ENCODE data around the gene VAT1L.

DNA sequence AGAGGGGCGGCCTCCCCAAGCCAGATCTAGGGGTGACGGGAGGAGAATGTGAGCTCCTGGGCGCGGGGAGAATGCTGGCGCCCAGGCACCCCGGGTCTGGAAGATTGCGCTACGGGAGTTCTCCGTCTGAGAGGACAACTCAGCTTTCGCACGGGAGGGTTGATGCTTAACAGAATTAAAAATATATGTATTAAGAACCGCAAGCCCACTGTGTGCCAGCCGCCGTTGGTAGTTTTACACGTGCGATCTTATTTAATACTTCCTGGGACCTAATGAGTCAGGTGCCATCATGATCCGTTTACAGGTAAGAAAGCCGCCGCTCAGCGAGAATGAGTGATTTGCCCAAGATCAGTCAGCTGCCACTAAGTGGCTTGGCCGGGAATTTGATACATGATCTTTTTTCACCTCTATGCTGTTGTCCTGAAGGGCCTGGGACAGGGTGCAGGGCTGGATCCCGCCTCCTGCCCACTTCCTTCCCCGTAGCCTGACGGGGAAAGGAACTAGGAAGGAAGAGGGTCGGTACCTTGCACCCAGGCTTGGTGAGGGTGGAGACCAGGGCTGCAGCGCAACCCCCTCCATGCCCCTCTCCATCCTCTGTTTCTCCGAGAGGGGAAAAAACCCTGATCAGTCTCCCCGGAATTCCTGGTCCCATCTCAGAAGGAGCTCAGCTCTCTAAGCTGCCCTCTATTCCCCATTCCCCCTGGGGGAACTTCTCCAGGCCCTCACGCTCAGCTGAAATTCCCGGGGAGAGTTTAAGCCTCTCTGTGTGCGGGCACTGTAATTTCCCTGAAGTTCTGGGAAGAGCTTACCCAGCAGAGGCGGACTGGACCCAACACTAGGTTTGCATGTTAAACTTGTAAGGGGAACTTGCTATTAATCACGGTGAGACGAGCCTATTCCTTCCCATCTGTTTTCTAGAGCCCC lies 983 bp downstream of the VAT1L start:
- no peak for TF ChIP-seq POLR2A (IDR thresholded peaks at IDR 0.05; ENCODE audit: low read depth, low read length)
- no peak for TF ChIP-seq SPI1 (IDR thresholded peaks at IDR 0.05; ENCODE audit: low read depth, low read length)
- no peak for TF ChIP-seq TAF1 (IDR thresholded peaks at IDR 0.05; ENCODE audit: low read depth, low read length)

Measured in GM12891 (cell line).